GM12872 (cell line): ENCODE data around the gene PDE11A.

Experiments used
- CTCF ChIP-seq: IDR thresholded peaks from 3 replicates; pipeline ENCODE4 v1.5.1; 2011; ENCODE audit warnings: low read depth, mild to moderate bottlenecking, low read length, moderate library complexity; ENCODE audit not compliant: insufficient read depth

PDE11A gene

GRCh38 chr2:178093471-178093870 lies 20.9 kb upstream of the PDE11A start:
- no peak for TF ChIP-seq CTCF

DNA sequence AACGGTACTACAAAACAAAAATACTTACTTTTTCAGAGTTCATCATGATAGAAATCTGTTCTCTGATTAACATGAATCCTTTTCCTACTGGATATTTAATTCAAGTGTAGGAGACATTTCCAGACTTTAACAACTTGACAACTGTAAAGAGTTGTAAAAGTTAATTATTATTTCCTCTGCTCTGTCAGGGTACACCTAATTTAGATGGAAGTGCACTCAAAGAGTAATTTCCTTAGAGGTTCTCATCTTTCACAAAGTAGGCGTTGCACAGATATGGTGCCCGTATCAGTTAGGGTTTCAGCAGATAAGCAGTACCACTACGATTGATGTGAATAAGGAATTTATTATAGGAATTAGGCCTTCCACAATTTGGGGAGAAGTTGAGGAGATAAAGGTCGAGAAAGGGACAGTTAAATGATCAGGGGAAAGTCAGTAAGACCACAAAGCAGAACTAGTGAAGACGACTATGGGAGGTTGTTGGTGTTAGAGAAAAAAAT lies 16.2 kb upstream of the PDE11A start:
- no peak for TF ChIP-seq CTCF

DNA sequence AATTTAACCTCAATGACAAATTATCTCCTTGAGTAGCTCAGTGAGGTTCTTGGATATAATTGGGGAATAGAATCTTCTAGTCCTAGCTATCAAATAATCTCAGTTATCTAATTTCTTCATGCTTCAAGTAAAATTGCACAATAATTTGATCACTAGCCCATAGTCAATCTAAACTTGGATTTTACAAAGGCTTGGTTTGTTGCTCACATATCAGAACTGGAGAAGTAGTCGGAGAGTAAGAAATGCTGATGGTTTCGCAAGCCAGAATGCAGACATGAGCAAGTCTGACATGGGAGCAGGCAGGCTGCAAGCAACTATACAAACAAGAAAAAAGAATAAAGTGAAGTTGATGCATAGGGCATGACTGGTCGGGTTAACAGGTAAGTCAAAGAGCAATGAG lies 11.7 kb upstream of the PDE11A start:
- TF ChIP-seq CTCF, result no peak

- no peak for TF ChIP-seq CTCF
Measured at GRCh38 chr2:178082408-178083045, 9.9 kb upstream of the PDE11A start.

DNA sequence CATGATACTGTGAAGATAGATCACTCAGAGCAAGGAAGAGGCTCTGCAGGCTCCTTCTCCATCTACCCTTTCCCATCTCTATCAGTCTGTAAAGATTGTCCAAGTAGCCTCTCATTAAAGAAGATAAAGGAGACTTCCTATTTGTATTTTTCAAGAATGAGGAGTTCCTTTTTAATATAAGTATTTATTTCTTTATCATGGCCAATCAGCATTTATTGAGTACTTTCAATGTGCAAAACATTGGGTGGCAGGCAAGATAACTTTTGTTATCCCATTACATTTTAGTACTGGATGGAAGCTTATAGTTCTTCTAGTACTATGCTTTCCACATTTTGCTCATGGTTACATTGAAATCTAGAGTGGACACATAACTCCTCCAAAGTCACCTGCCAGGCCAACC lies 3.6 kb upstream of the PDE11A start:
- TF ChIP-seq CTCF, result no peak

DNA sequence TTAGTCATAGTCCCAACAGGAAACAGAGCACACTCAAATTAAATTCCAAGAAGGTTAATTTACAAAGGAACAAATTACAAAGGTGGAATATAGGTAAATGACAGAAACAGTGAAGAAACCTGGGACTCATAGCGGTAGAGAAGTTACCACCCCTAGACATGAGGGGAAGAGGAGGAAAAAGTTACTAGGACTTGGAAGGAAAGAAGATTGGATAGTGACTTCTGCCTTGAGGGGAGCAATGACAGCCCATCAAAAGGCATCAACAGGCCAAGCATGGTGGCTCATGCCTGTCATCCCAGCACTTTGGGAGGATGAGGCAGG lies 2.4 kb upstream of the PDE11A start:
- TF ChIP-seq CTCF, result no peak

GRCh38 chr2:178074123-178075005 lies 1.8 kb upstream of the PDE11A start:
- TF ChIP-seq CTCF, result no peak
